Measurements from ENCODE around the gene SENP5.
"Not testable (repeated sequence)": the region's sequence is repeated elsewhere in the genome, so short reads cannot be mapped to it uniquely, and the experiment has no call there.

DNA sequence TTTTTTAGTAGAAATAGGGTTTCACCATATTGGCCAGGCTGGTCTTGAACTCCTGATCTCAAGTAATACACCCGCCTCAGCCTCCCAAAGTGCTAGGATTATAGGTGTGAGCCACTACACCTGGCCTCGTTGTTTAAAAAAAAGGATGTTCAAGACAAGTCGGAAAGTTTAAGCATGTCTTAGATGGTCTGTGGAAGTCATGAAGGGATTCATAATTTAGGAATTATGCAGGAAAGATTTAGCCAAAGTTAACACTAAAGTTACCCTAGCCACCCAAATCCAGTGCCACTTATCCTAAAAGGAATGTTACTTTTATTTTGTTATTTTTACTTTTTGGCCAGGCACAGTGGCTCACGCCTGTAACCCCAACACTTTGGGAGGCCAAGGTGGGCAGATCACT lies 19.3 kb upstream of the SENP5 start:
- not testable (repeated sequence) for TF ChIP-seq CTCF (IDR thresholded peaks at IDR 0.05 in 4 of 5, conservative IDR thresholded peaks at IDR 0.05 in 1 of 5); POLR2A (IDR thresholded peaks at IDR 0.05)
